ENCODE results near the gene PLAAT2. TPM values are rescaled to one million over a fixed set of nuclear protein-coding genes. Genes with fewer than 3 reads are reported as not detected.

PLAAT2 gene
- total RNA-seq, 1 experiment from 2014 or later: not detected

DNA sequence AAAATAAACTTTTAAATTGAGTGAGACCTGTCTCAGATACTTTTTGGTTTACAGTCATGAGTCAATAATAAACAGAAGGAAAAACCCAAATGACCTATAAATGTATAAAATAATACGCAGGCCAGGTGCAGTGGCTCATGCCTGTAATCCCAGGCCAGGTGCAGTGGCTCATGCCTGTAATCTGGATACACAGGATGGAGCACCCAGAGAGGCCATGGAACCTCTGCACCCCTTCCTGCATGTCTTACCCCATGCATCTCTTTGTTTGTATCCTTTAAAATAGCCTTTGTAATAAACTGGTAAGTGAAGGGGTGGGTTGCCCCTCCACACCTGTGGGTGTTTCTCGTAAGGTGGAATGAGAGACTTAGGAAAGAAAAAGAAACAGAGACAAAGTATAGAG, 35.5 kb downstream of the PLAAT2 start:
- no peak overlapping the region for H3K4me2 ChIP-seq (ENCODE audit: low read depth, low read length, poor library complexity, severe bottlenecking)
- H3K27me3 ChIP-seq (ENCODE audit: low read length): no peaks in the 10 kb centered on the region
- no peak for DNase-seq
- H3K9me2 ChIP-seq (replicated peaks; ENCODE audit: insufficient read depth, low read length): no peaks in the 10 kb centered on the region
- H3K79me2 ChIP-seq (ENCODE audit: low read length): no peaks in the 10 kb centered on the region
- H4K20me1 ChIP-seq (ENCODE audit: insufficient read depth, low read depth, low read length): no peaks in the 10 kb centered on the region
- no peaks in the 10 kb centered on the region for H3K36me3 ChIP-seq (ENCODE audit: insufficient read depth, low read length)
- H2AFZ ChIP-seq (ENCODE audit: low read length): no peak overlapping the region
- no peaks in the 10 kb centered on the region for H3K4me1 ChIP-seq (ENCODE audit: low read length)
- H3K9me3 ChIP-seq (ENCODE audit: low read length): no peaks in the 10 kb centered on the region
- H3K4me3 ChIP-seq (ENCODE audit: low read length): no peak overlapping the region
- H3K27ac ChIP-seq (ENCODE audit: low read length): no peak overlapping the region
- H3K9ac ChIP-seq (ENCODE audit: low read length): no peak overlapping the region

DNA sequence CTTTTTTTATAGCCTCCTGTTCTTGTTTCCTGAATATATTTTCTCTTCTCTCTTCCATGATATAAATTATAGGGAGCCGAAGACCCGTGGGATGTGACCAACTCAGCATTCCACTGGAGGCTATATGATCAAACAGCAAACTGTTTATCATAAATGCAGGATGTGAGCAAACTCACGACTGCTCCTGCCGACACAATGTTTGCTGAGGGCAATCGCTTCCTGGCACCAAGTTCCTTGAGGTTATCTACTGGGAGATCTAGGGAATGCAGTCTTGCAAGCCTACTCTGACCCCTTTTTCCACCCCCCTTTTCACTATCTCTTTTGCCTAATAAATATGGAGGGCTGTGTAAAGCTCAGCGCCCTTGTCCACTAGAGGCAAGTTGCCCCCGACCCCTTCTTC, 40.0 kb downstream of the PLAAT2 start:
- H3K4me1 ChIP-seq (ENCODE audit: low read length): no peaks in the 10 kb centered on the region
- H4K20me1 ChIP-seq (ENCODE audit: insufficient read depth, low read depth, low read length): no peaks in the 10 kb centered on the region
- H3K9ac ChIP-seq (ENCODE audit: low read length): no peak overlapping the region
- no peak for DNase-seq
- no peaks in the 10 kb centered on the region for H3K79me2 ChIP-seq (ENCODE audit: low read length)
- H3K4me3 ChIP-seq (ENCODE audit: low read length): no peak overlapping the region
- H3K4me2 ChIP-seq (ENCODE audit: low read depth, low read length, poor library complexity, severe bottlenecking): no peak overlapping the region
- no peak overlapping the region for H3K27ac ChIP-seq (ENCODE audit: low read length)
- no peaks in the 10 kb centered on the region for H3K27me3 ChIP-seq (ENCODE audit: low read length)
- H3K9me3 ChIP-seq (ENCODE audit: low read length): no peaks in the 10 kb centered on the region
- no peaks in the 10 kb centered on the region for H3K9me2 ChIP-seq (replicated peaks; ENCODE audit: insufficient read depth, low read length)
- no peaks in the 10 kb centered on the region for H3K36me3 ChIP-seq (ENCODE audit: insufficient read depth, low read length)
- no peak overlapping the region for H2AFZ ChIP-seq (ENCODE audit: low read length)

DNA sequence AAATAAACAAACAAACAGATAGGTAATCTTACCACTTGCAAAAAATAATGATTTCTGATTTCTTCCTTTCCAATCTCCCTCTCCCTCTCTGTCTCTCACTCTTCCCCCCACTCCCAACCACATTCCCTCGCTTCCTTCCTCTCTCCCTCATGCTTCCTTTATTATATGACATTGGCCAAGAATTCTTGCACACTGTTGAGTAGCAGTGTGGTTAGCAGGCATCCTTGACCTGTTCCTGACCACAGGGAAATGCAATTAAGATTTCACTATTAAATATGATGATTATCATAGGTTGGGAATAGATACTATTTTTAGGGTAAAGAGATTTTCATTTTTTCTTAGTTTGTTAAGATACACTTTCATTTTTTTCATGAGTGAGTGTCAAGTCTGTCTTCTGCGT, 41.3 kb downstream of the PLAAT2 start:
- DNase-seq: no peak
- Histone ChIP-seq H2AFZ (ENCODE audit: low read length) (no peak overlapping the region), H3K9me2 (replicated peaks; ENCODE audit: insufficient read depth, low read length) (no peaks in the 10 kb centered on the region), H3K9me3 (ENCODE audit: low read length) (no peaks in the 10 kb centered on the region), H3K9ac (ENCODE audit: low read length) (no peak overlapping the region), H3K27me3 (ENCODE audit: low read length) (no peaks in the 10 kb centered on the region), H3K4me3 (ENCODE audit: low read length) (no peak overlapping the region), H3K27ac (ENCODE audit: low read length) (no peak overlapping the region), H4K20me1 (ENCODE audit: insufficient read depth, low read depth, low read length) (no peaks in the 10 kb centered on the region), H3K4me2 (ENCODE audit: low read depth, low read length, poor library complexity, severe bottlenecking) (no peak overlapping the region), H3K36me3 (ENCODE audit: insufficient read depth, low read length) (no peaks in the 10 kb centered on the region), H3K79me2 (ENCODE audit: low read length) (no peaks in the 10 kb centered on the region), H3K4me1 (ENCODE audit: low read length) (no peaks in the 10 kb centered on the region)

DNA sequence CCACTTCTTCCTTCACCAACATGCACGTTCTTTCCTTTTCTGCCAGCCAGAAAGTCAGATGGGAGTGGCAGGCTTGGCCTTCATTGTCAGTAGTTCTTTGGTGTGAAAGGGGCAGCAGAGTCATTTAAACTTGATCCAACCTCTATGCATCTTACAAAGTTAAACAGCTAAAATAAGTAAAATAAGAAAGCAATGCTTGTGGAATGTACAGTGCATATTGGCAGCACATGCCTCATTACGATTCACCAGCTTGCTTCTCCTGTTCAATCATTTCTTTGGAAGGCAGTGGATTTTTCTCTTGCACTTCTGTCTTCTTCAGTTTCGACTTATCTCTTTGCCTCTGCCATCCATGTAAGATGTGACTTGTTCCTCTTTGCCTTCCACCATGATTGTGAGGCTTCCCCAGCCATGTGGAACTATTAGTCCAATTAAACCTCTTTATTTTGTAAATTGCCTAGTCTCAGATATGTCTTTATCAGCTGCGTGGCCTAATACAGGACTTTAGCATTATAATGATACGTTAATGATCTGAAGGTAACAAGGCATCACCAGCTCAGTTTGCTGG, 42.5 kb downstream of the PLAAT2 start:
- Histone ChIP-seq H3K27ac (ENCODE audit: low read length) (no peak overlapping the region), H3K4me1 (ENCODE audit: low read length) (no peaks in the 10 kb centered on the region), H3K4me3 (ENCODE audit: low read length) (no peak overlapping the region), H3K9ac (ENCODE audit: low read length) (no peak overlapping the region), H3K79me2 (ENCODE audit: low read length) (no peaks in the 10 kb centered on the region), H3K27me3 (ENCODE audit: low read length) (no peaks in the 10 kb centered on the region), H3K36me3 (ENCODE audit: insufficient read depth, low read length) (no peaks in the 10 kb centered on the region), H3K9me3 (ENCODE audit: low read length) (no peaks in the 10 kb centered on the region), H2AFZ (ENCODE audit: low read length) (no peak overlapping the region), H3K4me2 (ENCODE audit: low read depth, low read length, poor library complexity, severe bottlenecking) (no peak overlapping the region), H4K20me1 (ENCODE audit: insufficient read depth, low read depth, low read length) (no peaks in the 10 kb centered on the region), H3K9me2 (replicated peaks; ENCODE audit: insufficient read depth, low read length) (no peaks in the 10 kb centered on the region)
- no peak for DNase-seq

DNA sequence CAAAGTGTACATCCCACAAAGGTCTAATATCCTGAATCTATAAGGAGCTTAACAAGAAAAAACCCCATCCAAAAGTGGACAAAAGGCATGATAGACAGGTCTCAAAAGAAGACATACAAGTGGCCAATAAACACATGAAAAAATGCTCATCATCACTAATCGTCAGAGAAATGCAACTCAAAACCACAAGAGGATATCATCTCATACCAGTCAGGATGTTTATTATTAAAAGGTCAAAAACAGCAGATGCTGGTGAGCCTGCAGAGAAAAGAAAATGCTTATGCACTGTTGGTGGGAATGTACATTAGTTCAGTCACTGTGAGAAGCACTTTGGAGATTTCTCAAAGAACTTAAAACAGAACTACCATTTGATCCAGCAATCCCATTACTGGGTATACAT, 44.6 kb downstream of the PLAAT2 start:
- Histone ChIP-seq H3K4me2 (ENCODE audit: low read depth, low read length, poor library complexity, severe bottlenecking) (no peak overlapping the region), H3K4me1 (ENCODE audit: low read length) (no peaks in the 10 kb centered on the region)

DNA sequence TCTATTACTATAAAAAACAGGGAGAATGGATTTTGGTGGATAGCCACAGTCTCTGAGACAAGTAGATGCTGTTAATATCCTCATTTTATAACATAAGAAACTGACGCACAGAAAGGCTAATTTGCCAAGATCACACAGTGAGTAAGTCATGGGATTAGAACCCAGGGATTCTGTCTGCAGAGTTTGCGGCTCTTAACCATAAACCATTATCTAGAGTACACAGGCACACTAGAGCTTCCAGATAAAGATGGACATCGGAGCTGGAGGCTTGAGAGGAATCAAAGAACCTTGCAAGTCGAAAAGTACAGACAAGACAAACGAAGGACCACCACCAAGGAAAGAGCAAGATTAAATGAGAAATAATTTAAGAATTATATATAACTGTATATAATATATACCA, 46.0 kb downstream of the PLAAT2 start:
- no peak overlapping the region for H3K4me2 ChIP-seq (ENCODE audit: low read depth, low read length, poor library complexity, severe bottlenecking)
- H3K9ac ChIP-seq (ENCODE audit: low read length): no peak overlapping the region
- H3K36me3 ChIP-seq (ENCODE audit: insufficient read depth, low read length): no peaks in the 10 kb centered on the region
- H3K27me3 ChIP-seq (ENCODE audit: low read length): no peaks in the 10 kb centered on the region
- H3K27ac ChIP-seq (ENCODE audit: low read length): no peak overlapping the region
- no peak overlapping the region for H3K4me3 ChIP-seq (ENCODE audit: low read length)
- DNase-seq: no peak
- H3K79me2 ChIP-seq (ENCODE audit: low read length): no peaks in the 10 kb centered on the region
- no peak overlapping the region for H2AFZ ChIP-seq (ENCODE audit: low read length)
- no peaks in the 10 kb centered on the region for H3K9me2 ChIP-seq (replicated peaks; ENCODE audit: insufficient read depth, low read length)
- H3K9me3 ChIP-seq (ENCODE audit: low read length): no peaks in the 10 kb centered on the region
- H3K4me1 ChIP-seq (ENCODE audit: low read length): no peaks in the 10 kb centered on the region
- H4K20me1 ChIP-seq (ENCODE audit: insufficient read depth, low read depth, low read length): no peaks in the 10 kb centered on the region

More for the DNA sequence above, 44.6 kb downstream of the PLAAT2 start:
- DNase-seq: no peak
- Histone ChIP-seq H3K9me3 (ENCODE audit: low read length) (no peaks in the 10 kb centered on the region), H3K79me2 (ENCODE audit: low read length) (no peaks in the 10 kb centered on the region), H3K36me3 (ENCODE audit: insufficient read depth, low read length) (no peaks in the 10 kb centered on the region), H3K27ac (ENCODE audit: low read length) (no peak overlapping the region), H4K20me1 (ENCODE audit: insufficient read depth, low read depth, low read length) (no peaks in the 10 kb centered on the region), H2AFZ (ENCODE audit: low read length) (no peak overlapping the region), H3K9ac (ENCODE audit: low read length) (no peak overlapping the region), H3K4me3 (ENCODE audit: low read length) (no peak overlapping the region), H3K9me2 (replicated peaks; ENCODE audit: insufficient read depth, low read length) (no peaks in the 10 kb centered on the region), H3K27me3 (ENCODE audit: low read length) (no peaks in the 10 kb centered on the region)

DNA sequence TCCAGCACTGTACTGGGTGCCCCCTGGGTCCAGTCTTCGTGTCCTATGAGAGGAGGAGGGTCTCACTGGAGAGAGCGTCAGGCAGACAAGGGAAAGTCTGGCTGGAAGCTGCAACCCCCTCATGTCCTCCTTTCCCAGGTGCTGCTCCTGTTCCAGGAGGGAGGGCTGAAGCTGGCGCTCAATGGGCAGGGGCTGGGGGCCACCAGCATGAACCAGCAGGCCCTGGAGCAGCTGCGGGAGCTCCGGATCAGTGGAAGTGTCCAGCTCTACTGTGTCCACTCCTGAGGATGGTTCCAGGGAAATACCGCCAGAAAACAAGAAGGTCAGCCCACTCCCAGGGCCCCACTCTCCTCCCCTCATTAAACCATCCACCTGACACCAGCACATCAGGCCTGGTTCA, 47.1 kb downstream of the PLAAT2 start:
- Histone ChIP-seq H3K36me3 (ENCODE audit: insufficient read depth, low read length) (no peaks in the 10 kb centered on the region), H3K79me2 (ENCODE audit: low read length) (no peaks in the 10 kb centered on the region), H3K9me2 (replicated peaks; ENCODE audit: insufficient read depth, low read length) (no peaks in the 10 kb centered on the region), H3K27me3 (ENCODE audit: low read length) (no peaks in the 10 kb centered on the region), H4K20me1 (ENCODE audit: insufficient read depth, low read depth, low read length) (no peaks in the 10 kb centered on the region), H3K27ac (ENCODE audit: low read length) (no peak overlapping the region), H3K9ac (ENCODE audit: low read length) (no peak overlapping the region), H3K9me3 (ENCODE audit: low read length) (no peaks in the 10 kb centered on the region), H2AFZ (ENCODE audit: low read length) (no peak overlapping the region), H3K4me2 (ENCODE audit: low read depth, low read length, poor library complexity, severe bottlenecking) (no peak overlapping the region), H3K4me3 (ENCODE audit: low read length) (no peak overlapping the region), H3K4me1 (ENCODE audit: low read length) (no peaks in the 10 kb centered on the region)
- no peak for DNase-seq

DNA sequence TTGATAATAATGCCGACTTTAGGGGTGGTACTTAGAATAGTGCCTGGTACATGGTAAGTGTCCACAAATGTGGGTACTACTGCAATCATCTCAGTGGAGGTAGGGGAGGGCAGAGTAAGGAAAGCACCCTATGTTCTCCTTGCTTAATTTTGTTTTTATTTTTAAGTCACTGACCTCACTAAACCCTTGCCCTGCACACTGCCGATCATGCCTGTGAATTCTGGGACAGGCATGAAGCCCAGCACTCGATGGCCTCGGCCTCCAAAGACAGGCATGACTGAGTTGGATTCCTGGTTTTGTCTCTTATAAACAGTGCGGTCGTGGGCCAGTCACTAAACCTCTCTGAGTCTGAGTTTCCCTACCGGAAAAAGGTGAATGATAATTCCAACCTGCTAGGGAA, 50.4 kb downstream of the PLAAT2 start:
- no peak for DNase-seq
- Histone ChIP-seq H3K79me2 (ENCODE audit: low read length) (no peaks in the 10 kb centered on the region), H3K9me3 (ENCODE audit: low read length) (no peaks in the 10 kb centered on the region), H3K4me1 (ENCODE audit: low read length) (no peaks in the 10 kb centered on the region), H3K27me3 (ENCODE audit: low read length) (no peaks in the 10 kb centered on the region), H4K20me1 (ENCODE audit: insufficient read depth, low read depth, low read length) (no peaks in the 10 kb centered on the region), H3K4me2 (ENCODE audit: low read depth, low read length, poor library complexity, severe bottlenecking) (no peak overlapping the region), H3K4me3 (ENCODE audit: low read length) (no peak overlapping the region), H3K36me3 (ENCODE audit: insufficient read depth, low read length) (no peaks in the 10 kb centered on the region), H2AFZ (ENCODE audit: low read length) (no peak overlapping the region), H3K9ac (ENCODE audit: low read length) (no peak overlapping the region), H3K27ac (ENCODE audit: low read length) (no peak overlapping the region), H3K9me2 (replicated peaks; ENCODE audit: insufficient read depth, low read length) (no peaks in the 10 kb centered on the region)
